H1 (cell line): Measurements from ENCODE around the gene SPOCK1. TPM values are rescaled to one million over a fixed set of nuclear protein-coding genes. Genes with fewer than 3 reads are reported as not detected.

Experiments
- CTCF ChIA-PET: fragments of 300-600 bp; sonication (Branson Sonifier 250); formaldehyde crosslinking; loops from one replicate; lab custom pipeline; 2021; ENCODE audit not compliant: partially characterized antibody; lab: Charles Lee
- POLR2A ChIA-PET: fragments of 300-600 bp; sonication (Branson Sonifier 250); formaldehyde crosslinking; loops from one replicate; lab custom pipeline; 2021; ENCODE audit warnings: inconsistent platforms; ENCODE audit not compliant: partially characterized antibody; lab: Charles Lee
- DNase-seq, 2 experiments: peaks; one replicate each; pipeline versions ENCODE4 v3.0.0 to v3.0.0-alpha.2; 2010 to 2022; ENCODE audit warnings: low spot score in 2 of 2, low read depth in 1 of 2, mixed read lengths in 1 of 2
- FAIRE-seq: peaks from 2 replicates; lab custom pipeline; 2011; peaks lifted over from hg19 to GRCh38; lab: Jason Lieb, UNC
- H2AFZ ChIP-seq: 2 replicates; pipeline ENCODE4 v1.8.1; 2012; ENCODE audit warnings: low read length, inconsistent platforms
- H2AK5ac ChIP-seq: 2 replicates; pipeline ENCODE4 v1.6.1; 2013; ENCODE audit warnings: low read depth, low read length
- H2BK120ac ChIP-seq: replicated peaks from 2 replicates; pipeline ENCODE3; 2013; ENCODE audit warnings: low read depth, low read length, inconsistent platforms
- H2BK12ac ChIP-seq: 2 replicates; pipeline ENCODE4 v1.6.1; 2013; ENCODE audit warnings: low read depth, low read length
- H2BK15ac ChIP-seq: 2 replicates; pipeline ENCODE4 v1.6.1; 2013; ENCODE audit warnings: low read length
- H2BK20ac ChIP-seq: 2 replicates; pipeline ENCODE4 v1.6.1; 2013; ENCODE audit warnings: low read length
- H2BK5ac ChIP-seq: 2 replicates; pipeline ENCODE4 v1.6.1; 2013; ENCODE audit warnings: low read depth, low read length
- H3K14ac ChIP-seq: 2 replicates; pipeline ENCODE4 v1.6.1; 2013; ENCODE audit warnings: inconsistent platforms; ENCODE audit not compliant: insufficient read length
- H3K18ac ChIP-seq: 2 replicates; pipeline ENCODE4 v1.6.1; 2013; ENCODE audit warnings: low read length; ENCODE audit errors: extremely low read depth
- H3K23ac ChIP-seq: 2 replicates; pipeline ENCODE4 v1.6.1; 2013; ENCODE audit warnings: inconsistent platforms; ENCODE audit not compliant: insufficient read length
- H3K23me2 ChIP-seq: 2 replicates; pipeline ENCODE4 v1.6.1; 2013; ENCODE audit warnings: low read depth, low read length
- H3K27ac ChIP-seq: 2 replicates; pipeline ENCODE4 v1.6.1; 2011; ENCODE audit warnings: low read depth, low read length, inconsistent platforms
- H3K27me3 ChIP-seq, 4 experiments: replicated peaks in 1 of 4; 1 replicate in 1 of 4; 2 replicates in 3 of 4; pipeline versions ENCODE4 v1.6.1 to v1.8.1; 2011 to 2013; ENCODE audit warnings: low read length in 3 of 4, mild to moderate bottlenecking in 3 of 4, inconsistent platforms in 2 of 4, mixed read lengths in 2 of 4, moderate library complexity in 1 of 4; ENCODE audit not compliant: control insufficient read depth in 3 of 4, insufficient read depth in 3 of 4; ENCODE audit errors: extremely low read depth in 1 of 4
- H3K36me3 ChIP-seq, 4 experiments: 2 replicates each; pipeline versions ENCODE4 v1.6.1 to v1.8.1; 2011 to 2013; ENCODE audit warnings: mild to moderate bottlenecking in 4 of 4, low read length in 3 of 4, moderate library complexity in 2 of 4, control low read depth in 1 of 4, inconsistent platforms in 1 of 4; ENCODE audit not compliant: insufficient read depth in 4 of 4, control insufficient read depth in 2 of 4
- H3K4ac ChIP-seq: replicated peaks from 2 replicates; pipeline ENCODE3; 2013; ENCODE audit warnings: low read length, low read depth, mixed read lengths, inconsistent platforms; ENCODE audit not compliant: insufficient read length
- H3K4me1 ChIP-seq, 4 experiments: replicated peaks in 1 of 4; 1 replicate in 1 of 4; 2 replicates in 3 of 4; pipeline versions ENCODE4 v1.6.1 to v1.8.1; 2011 to 2013; ENCODE audit warnings: low read length in 3 of 4, inconsistent platforms in 2 of 4, mixed read lengths in 1 of 4; ENCODE audit not compliant: insufficient read depth in 4 of 4, control insufficient read depth in 3 of 4
- H3K4me2 ChIP-seq, 2 experiments: 2 replicates each; pipeline versions ENCODE4 v1.6.1 to v1.8.1; 2011 to 2013; ENCODE audit warnings: low read depth in 2 of 2, low read length in 2 of 2, control low read depth in 1 of 2, inconsistent platforms in 1 of 2, mild to moderate bottlenecking in 1 of 2; ENCODE audit not compliant: insufficient read depth in 1 of 2
- H3K4me3 ChIP-seq, 4 experiments: fragments of 200-600, 300-600 bp in 1 of 4; sonication (generic), shearing (Covaris generic), sonication (Bioruptor Twin) in 1 of 4; 2 replicates each; pipeline versions ENCODE4 v1.5.1 to v1.8.1; 2011 to 2016; ENCODE audit warnings: low read length in 4 of 4, low read depth in 3 of 4, control low read depth in 2 of 4, inconsistent platforms in 2 of 4, mild to moderate bottlenecking in 2 of 4, mixed read lengths in 1 of 4, moderate library complexity in 1 of 4; ENCODE audit not compliant: insufficient read depth in 2 of 4; ENCODE audit errors: extremely low read depth in 1 of 4
- H3K56ac ChIP-seq: replicated peaks from 2 replicates; pipeline ENCODE3; 2013; ENCODE audit warnings: low read depth, mild to moderate bottlenecking, mixed read lengths, low read length, inconsistent platforms; ENCODE audit not compliant: insufficient read length
- H3K79me1 ChIP-seq: 2 replicates; pipeline ENCODE4 v1.6.1; 2013; ENCODE audit warnings: low read depth, low read length, control low read depth
- H3K79me2 ChIP-seq, 2 experiments: 2 replicates each; pipeline versions ENCODE4 v1.6.1 to v1.8.1; 2012 to 2013; ENCODE audit warnings: low read length in 2 of 2, mild to moderate bottlenecking in 2 of 2, inconsistent platforms in 1 of 2; ENCODE audit not compliant: insufficient read depth in 2 of 2, control insufficient read depth in 1 of 2
- H3K9ac ChIP-seq, 4 experiments: replicated peaks in 1 of 4; 1 replicate in 1 of 4; 2 replicates in 3 of 4; pipeline versions ENCODE4 v1.6.1 to v1.8.1; 2011 to 2013; ENCODE audit warnings: low read depth in 3 of 4, low read length in 3 of 4, control low read depth in 2 of 4, mild to moderate bottlenecking in 2 of 4, moderate library complexity in 2 of 4, inconsistent platforms in 1 of 4; ENCODE audit errors: extremely low read depth in 1 of 4
- H3K9me3 ChIP-seq, 2 experiments: 2 replicates each; pipeline versions ENCODE4 v1.6.1 to v1.8.1; 2012 to 2013; ENCODE audit warnings: mild to moderate bottlenecking in 2 of 2, moderate library complexity in 2 of 2, control low read depth in 1 of 2, inconsistent platforms in 1 of 2, low read depth in 1 of 2, low read length in 1 of 2, mixed read lengths in 1 of 2; ENCODE audit not compliant: insufficient read depth in 2 of 2
- H4K20me1 ChIP-seq, 2 experiments: replicated peaks in 1 of 2; 2 replicates each; pipeline versions ENCODE3 to v1.8.1; 2011 to 2013; ENCODE audit warnings: inconsistent platforms in 2 of 2, low read length in 2 of 2, mild to moderate bottlenecking in 1 of 2; ENCODE audit not compliant: insufficient read depth in 2 of 2, control insufficient read depth in 1 of 2
- H4K5ac ChIP-seq: 2 replicates; pipeline ENCODE4 v1.6.1; 2013; ENCODE audit warnings: low read length, low read depth, mixed read lengths, inconsistent platforms; ENCODE audit not compliant: insufficient read length
- H4K8ac ChIP-seq: 2 replicates; pipeline ENCODE4 v1.8.0; 2013; ENCODE audit warnings: mild to moderate bottlenecking, moderate library complexity, low read length, inconsistent platforms; ENCODE audit not compliant: insufficient read depth; ENCODE audit errors: extremely low read depth
- H4K91ac ChIP-seq: replicated peaks from 2 replicates; pipeline ENCODE3; 2013; ENCODE audit warnings: low read length, mixed read lengths, inconsistent platforms; ENCODE audit not compliant: insufficient read length
- ATF3 ChIP-seq: IDR thresholded peaks from 2 replicates; pipeline ENCODE4 v1.6.1; 2011; ENCODE audit warnings: low read depth, mild to moderate bottlenecking, low read length; ENCODE audit not compliant: insufficient read depth
- CHD2 ChIP-seq: IDR thresholded peaks from 2 replicates; pipeline ENCODE4 v1.6.1; 2012; ENCODE audit warnings: low read length, improper control_type of control experiment
- EP300 ChIP-seq, 2 experiments: IDR thresholded peaks; 1 replicate in 1 of 2; 2 replicates in 1 of 2; pipeline ENCODE4 v1.6.1; 2011 to 2012; ENCODE audit warnings: low read depth in 2 of 2, low read length in 2 of 2, mild to moderate bottlenecking in 2 of 2, borderline replicate concordance in 1 of 2, inconsistent platforms in 1 of 2, moderate library complexity in 1 of 2
- MAX ChIP-seq: IDR thresholded peaks from 2 replicates; pipeline ENCODE4 v1.6.1; 2012; ENCODE audit warnings: inconsistent platforms
- NANOG ChIP-seq: IDR thresholded peaks from 2 replicates; pipeline ENCODE4 v1.6.1; 2011; ENCODE audit warnings: low read length, low read depth, mild to moderate bottlenecking, inconsistent platforms; ENCODE audit not compliant: insufficient read depth, poor library complexity, severe bottlenecking
- PHF8 ChIP-seq: fragments of 200-600 bp; sonication (generic); conservative IDR thresholded peaks from 2 replicates; pipeline ENCODE4 v1.7.1; 2012; ENCODE audit warnings: low read depth, mild to moderate bottlenecking, inconsistent platforms, low read length, moderate library complexity
- POU5F1 ChIP-seq: IDR thresholded peaks from 2 replicates; pipeline ENCODE4 v1.6.1; 2011; ENCODE audit warnings: low read depth, mild to moderate bottlenecking, low read length, moderate library complexity
- RAD21 ChIP-seq, 2 experiments: IDR thresholded peaks in 1 of 2; conservative IDR thresholded peaks in 1 of 2; 2 replicates each; pipeline ENCODE4 v1.6.1; 2011; ENCODE audit warnings: low read depth in 2 of 2, low read length in 2 of 2, improper control_type of control experiment in 1 of 2, inconsistent platforms in 1 of 2, mild to moderate bottlenecking in 1 of 2, moderate library complexity in 1 of 2
- SIN3A ChIP-seq, 2 experiments: IDR thresholded peaks in 1 of 2; conservative IDR thresholded peaks in 1 of 2; 2 replicates each; pipeline ENCODE4 v1.6.1; 2011 to 2012; ENCODE audit warnings: low read length in 2 of 2, improper control_type of control experiment in 1 of 2, low read depth in 1 of 2, mild to moderate bottlenecking in 1 of 2
- SP1 ChIP-seq: IDR thresholded peaks from 2 replicates; pipeline ENCODE4 v1.6.1; 2011; ENCODE audit warnings: low read depth, low read length
- SP2 ChIP-seq: IDR thresholded peaks from 2 replicates; pipeline ENCODE4 v1.6.1; 2012; ENCODE audit warnings: mild to moderate bottlenecking, low read length, inconsistent platforms
- TAF1 ChIP-seq: IDR thresholded peaks from 2 replicates; pipeline ENCODE4 v1.6.1; 2011; ENCODE audit warnings: mild to moderate bottlenecking, low read depth, low read length
- TAF7 ChIP-seq: optimal IDR thresholded peaks from 2 replicates; pipeline ENCODE3; 2011; ENCODE audit warnings: low read depth, mild to moderate bottlenecking, inconsistent platforms, low read length, moderate library complexity, borderline replicate concordance
- WGBS, 2 experiments: shearing (Covaris generic) in 1 of 2; methylation state at CpG; one replicate each; pipeline versions ENCODE4 v1.1.6 to v1.1.7; 2013 to 2015; ENCODE audit warnings: low lambda C conversion rate in 2 of 2, mixed read lengths in 2 of 2, inconsistent platforms in 1 of 2, low coverage in 1 of 2, missing lambda C conversion rate in 1 of 2; ENCODE audit not compliant: insufficient replicate concordance in 2 of 2, insufficient coverage in 1 of 2, insufficient read length in 1 of 2; ENCODE audit errors: extremely low coverage in 1 of 2, missing lambda C conversion rate in 1 of 2; 5-methylcytosine and 5-hydroxymethylcytosine counted together
- polyA plus RNA-seq, 7 experiments: library from polyadenylated mRNA; depleted of rRNA in 3 of 7; stranded (reverse) in 5 of 7; unstranded in 2 of 7; fragments of >200 nt in 5 of 7; fragments of 200-250 nt in 2 of 7; gene quantifications; 1 replicate in 5 of 7; 2 replicates in 1 of 7; 4 replicates in 1 of 7; pipeline versions ENCODE4 v1.2.1 to v1.2.3, GENCODE V29; 2011 to 2013; ENCODE audit warnings: missing spikeins in 2 of 7, mixed read lengths in 2 of 7
- total RNA-seq: library from RNA; stranded (reverse); fragmentation: NEBNext Ultra II Directional; extraction: Animal tissue kit (Norgen Biotek cat#: 25700); gene quantifications from 2 replicates; pipeline ENCODE4 v1.2.1, GENCODE V29; 2021

Gene SPOCK1
- total and polyA plus RNA-seq, 2 of the 8 experiments (the other 6 are each of a cell fraction or from before 2014, with no cell fraction given): 6.9 to 18.1 TPM

GRCh38 chr5:137126829-137127228 lies 372.3 kb downstream of the SPOCK1 start:
- no peak overlapping the region for H3K23ac ChIP-seq
- no peaks in the 10 kb centered on the region for H3K79me2 ChIP-seq
- 0 out of 2 replicates have a peak overlapping the region, but pooled peaks have one; percentile 53 for H2AK5ac ChIP-seq
- no peak overlapping the region for H2BK15ac ChIP-seq
- H3K27ac ChIP-seq: no peak overlapping the region
- no peak overlapping the region for H3K14ac ChIP-seq
- no peaks in the 10 kb centered on the region for H3K79me1 ChIP-seq
- no peaks in the 10 kb centered on the region for H3K27me3 ChIP-seq
- H3K9me3 ChIP-seq: 0 out of 4 replicates have a peak, but pooled peaks cover 0 to 4% of the 10 kb centered on the region in 2 experiments
- no peak overlapping the region for H3K4me2 ChIP-seq
- H2BK120ac ChIP-seq: no peak overlapping the region
- H4K5ac ChIP-seq: no peak overlapping the region
- no peaks in the 10 kb centered on the region for H4K20me1 ChIP-seq
- no peak overlapping the region for H2BK12ac ChIP-seq
- ChIA-PET POLR2A (no interaction called here), CTCF (no interaction called here)
- H4K8ac ChIP-seq: no peak overlapping the region
- H3K4me1 ChIP-seq: no peaks in the 10 kb centered on the region
- no peak overlapping the region for H2BK20ac ChIP-seq
- no peak overlapping the region for H3K18ac ChIP-seq
- WGBS, 2 experiments: 92% methylated on average over 1 of the region's 1 CpG; no CpG with 5 or more reads in 1 of the 2 experiments
- FAIRE-seq (no peak), DNase-seq (no peak)
- H2BK5ac ChIP-seq: no peak overlapping the region
- H3K36me3 ChIP-seq: no peaks in the 10 kb centered on the region
- no peak overlapping the region for H3K56ac ChIP-seq
- no peak overlapping the region for H4K91ac ChIP-seq
- no peak overlapping the region for H3K9ac ChIP-seq
- H3K4ac ChIP-seq: no peak overlapping the region
- no peaks in the 10 kb centered on the region for H3K23me2 ChIP-seq
- no peak overlapping the region for H2AFZ ChIP-seq
- H3K4me3 ChIP-seq: no peak overlapping the region
- TF ChIP-seq RAD21 (IDR thresholded peaks at IDR 0.05 in 1 of 2, conservative IDR thresholded peaks at IDR 0.05 in 1 of 2; ENCODE audit: low read depth in 2 of 2, low read length in 2 of 2): no peak
- TF ChIP-seq TAF1: no peak
- no peak for TF ChIP-seq CHD2
- TF ChIP-seq POU5F1: no peak
- no peak for TF ChIP-seq SP2
- no peak for TF ChIP-seq MAX
- TF ChIP-seq EP300 (IDR thresholded peaks at IDR 0.05; ENCODE audit: borderline replicate concordance in 1 of 2, low read depth in 2 of 2, low read length in 2 of 2): no peak
- TF ChIP-seq TAF7: no peak
- no peak for TF ChIP-seq SIN3A (conservative IDR thresholded peaks at IDR 0.05 in 1 of 2, IDR thresholded peaks at IDR 0.05 in 1 of 2; ENCODE audit: low read depth in 1 of 2, low read length in 2 of 2)
- no peak for TF ChIP-seq NANOG
- TF ChIP-seq PHF8: no peak
- no peak for TF ChIP-seq ATF3
- no peak for TF ChIP-seq SP1
